ENCODE results near the gene CGA. TPM values are rescaled to one million over a fixed set of nuclear protein-coding genes. Genes with fewer than 3 reads are reported as not detected.

CGA gene
- total RNA-seq, 2 experiments from 2014 or later, result not detected

DNA sequence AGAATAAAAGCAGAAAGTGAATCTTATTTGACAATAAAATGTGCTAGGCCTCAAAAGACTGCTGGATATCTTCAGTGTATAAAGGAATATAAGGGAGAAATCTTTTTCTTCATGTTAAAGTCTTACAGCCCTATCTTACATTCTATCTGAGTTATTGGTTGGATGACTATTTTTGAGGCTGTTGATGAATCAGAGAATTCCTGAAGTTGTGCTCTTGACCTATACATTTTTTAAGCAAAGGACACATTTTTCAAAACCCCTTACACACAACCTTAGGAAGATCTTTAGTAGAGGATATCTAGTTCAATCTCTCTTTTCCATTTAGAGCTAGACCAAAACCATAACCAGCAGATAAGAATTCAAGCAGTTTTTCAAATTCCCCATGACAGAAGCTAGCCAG, 10.9 kb upstream of the CGA start:
- Mint-ChIP-seq H3K9me3 (ENCODE audit: low read depth) (no peaks in the 10 kb centered on the region), H3K4me1 (no peaks in the 10 kb centered on the region), H3K36me3 (ENCODE audit: low read depth) (no peaks in the 10 kb centered on the region), H3K4me3 (no peak overlapping the region), H3K27me3 (peaks cover 11% of the 10 kb centered on the region), H3K27ac (no peak overlapping the region)
- no peak for ATAC-seq
- no peak for DNase-seq
- ChIA-PET CTCF (interaction anchor here (0.9 to 1.5 kb wide), 4 partner anchors 8 to 38 kb away, joined by 3 to 4 read pairs (median 3); no protein-coding TSS in a partner anchor), POLR2A (no interaction called here)
- intact Hi-C loops (cut with DNase I, micrococcal nuclease), result no loop called here

DNA sequence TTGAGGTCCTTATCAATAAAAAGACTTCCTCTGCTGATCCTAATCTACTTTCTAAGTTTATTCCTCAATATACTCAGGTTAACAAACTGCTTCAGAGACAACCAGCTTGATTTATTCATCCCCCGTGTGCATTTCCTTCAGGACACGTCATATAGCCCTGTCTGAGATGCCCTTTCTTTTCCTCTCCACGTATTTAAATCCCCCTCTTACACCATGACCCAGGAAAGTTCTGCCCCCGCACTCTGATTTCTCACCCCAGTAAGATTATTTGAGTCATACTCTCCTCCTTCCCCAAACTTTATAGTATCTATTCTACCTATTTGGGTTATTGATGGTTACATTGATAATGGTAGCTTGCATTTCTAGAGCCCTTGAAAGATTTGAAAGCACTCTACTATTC, 9.8 kb upstream of the CGA start:
- Mint-ChIP-seq H3K9me3 (ENCODE audit: low read depth) (no peaks in the 10 kb centered on the region), H3K4me1 (no peaks in the 10 kb centered on the region), H3K27ac (no peak overlapping the region), H3K27me3 (peaks cover 11% of the 10 kb centered on the region), H3K36me3 (ENCODE audit: low read depth) (no peaks in the 10 kb centered on the region), H3K4me3 (no peak overlapping the region)
- intact Hi-C loops (cut with DNase I, micrococcal nuclease), result no loop called here
- peak; percentile 9 for DNase-seq
- CTCF ChIA-PET, result interaction anchor here (0.8 to 1.5 kb wide), 4 partner anchors 10 to 27 kb away, joined by 3 to 4 read pairs (median 3); no protein-coding TSS in a partner anchor
- ATAC-seq, result no peak
- POLR2A ChIA-PET, result interaction anchor here (0.6 to 0.9 kb wide), 2 partner anchors 87 to 634 kb away, joined by 3 to 8 read pairs; no protein-coding TSS in a partner anchor

DNA sequence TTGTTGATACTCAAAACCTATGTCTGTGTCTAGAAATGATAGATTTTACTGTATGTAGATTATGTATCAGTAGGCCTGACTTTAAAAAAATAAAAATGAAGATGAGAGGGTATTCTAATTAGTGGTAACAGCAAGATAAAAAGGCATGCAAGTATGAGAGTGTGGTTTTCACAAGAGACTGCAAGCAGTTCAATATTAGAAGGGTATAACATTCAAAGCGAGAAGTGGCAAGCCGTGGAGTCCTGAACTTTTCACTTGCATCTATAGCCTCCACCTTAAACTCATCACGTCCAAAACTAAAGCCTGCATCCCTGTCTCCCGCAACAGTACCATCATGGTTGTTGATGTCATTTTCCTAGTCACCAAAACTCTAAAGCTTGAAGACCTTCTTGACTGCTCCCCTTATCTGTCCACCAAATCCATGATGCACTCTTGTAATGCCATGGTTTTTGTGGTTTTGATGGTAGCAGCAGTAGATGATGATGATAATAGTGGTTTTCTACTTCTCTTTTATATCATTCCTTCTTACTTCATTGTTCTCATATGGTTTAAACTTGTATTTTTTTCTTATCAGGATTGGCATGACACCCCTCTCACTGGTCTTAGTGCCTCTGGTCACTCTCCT, 9.2 kb upstream of the CGA start:
- ChIA-PET CTCF (interaction anchor here (1.5 kb wide), 1 partner anchor 35 kb away, joined by 3 read pairs; no protein-coding TSS in a partner anchor), POLR2A (interaction anchor here (0.9 kb wide), 1 partner anchor 635 kb away, joined by 3 read pairs; no protein-coding TSS in a partner anchor)
- H3K27ac Mint-ChIP-seq, result no peak overlapping the region
- DNase-seq (no peak), ATAC-seq (peak; percentile 36)
- no peak overlapping the region for H3K4me3 Mint-ChIP-seq
- no peaks in the 10 kb centered on the region for H3K36me3 Mint-ChIP-seq (ENCODE audit: low read depth)
- no peaks in the 10 kb centered on the region for H3K4me1 Mint-ChIP-seq
- peaks cover 14% of the 10 kb centered on the region for H3K27me3 Mint-ChIP-seq
- intact Hi-C loops (cut with DNase I, micrococcal nuclease), result no loop called here
- no peaks in the 10 kb centered on the region for H3K9me3 Mint-ChIP-seq (ENCODE audit: low read depth)

GRCh38 chr6:87102151-87102621, 7.3 kb upstream of the CGA start:
- Mint-ChIP-seq H3K4me1 (no peaks in the 10 kb centered on the region), H3K27ac (no peak overlapping the region), H3K27me3 (peaks cover 11% of the 10 kb centered on the region), H3K4me3 (no peak overlapping the region), H3K36me3 (ENCODE audit: low read depth) (no peaks in the 10 kb centered on the region), H3K9me3 (ENCODE audit: low read depth) (no peaks in the 10 kb centered on the region)
- CTCF ChIA-PET, result interaction anchor here (0.6 to 3.8 kb wide), 2 partner anchors 23 to 681 kb away, joined by 3 to 12 read pairs; no protein-coding TSS in a partner anchor
- ATAC-seq, result no peak
- POLR2A ChIA-PET, result no interaction called here
- DNase-seq, result no peak
- intact Hi-C loops (cut with DNase I, micrococcal nuclease), result no loop called here

- POLR2A ChIA-PET, result no interaction called here
- Mint-ChIP-seq H3K4me1 (no peaks in the 10 kb centered on the region), H3K27ac (no peak overlapping the region), H3K27me3 (peaks cover 14% of the 10 kb centered on the region), H3K9me3 (ENCODE audit: low read depth) (no peaks in the 10 kb centered on the region), H3K36me3 (ENCODE audit: low read depth) (no peaks in the 10 kb centered on the region), H3K4me3 (no peak overlapping the region)
- intact Hi-C loops (cut with DNase I, micrococcal nuclease), result no loop called here
- DNase-seq, result no peak
- CTCF ChIA-PET, result interaction anchor here (2.6 to 3.8 kb wide), 2 partner anchors 19 to 22 kb away, joined by 6 to 12 read pairs; no protein-coding TSS in a partner anchor
- no peak for ATAC-seq
Observed at GRCh38 chr6:87101067-87101466, 6.2 kb upstream of the CGA start.

DNA sequence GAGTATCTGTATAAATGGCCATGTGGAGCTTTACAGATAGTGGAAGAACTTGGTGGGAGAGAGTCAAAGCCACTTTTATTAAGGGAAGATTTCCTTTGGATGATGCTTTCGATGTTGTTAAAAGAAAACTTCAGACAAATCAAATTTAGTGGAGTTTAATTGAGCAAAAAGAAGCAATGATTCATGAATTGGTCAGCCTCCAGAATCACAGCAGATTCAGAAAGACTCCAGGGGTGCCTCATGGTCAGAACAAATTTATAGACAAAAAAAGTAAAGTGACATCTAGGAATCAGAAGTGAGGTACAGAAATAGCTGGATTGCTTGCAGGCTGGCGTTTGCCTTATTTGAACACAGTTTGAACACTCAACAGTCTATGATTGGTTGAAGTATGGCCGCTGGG, 5.3 kb upstream of the CGA start:
- CTCF ChIA-PET, result interaction anchor here (0.6 to 3.8 kb wide), 4 partner anchors 18 to 912 kb away, joined by 3 to 12 read pairs (median 5); no protein-coding TSS in a partner anchor
- Mint-ChIP-seq H3K36me3 (ENCODE audit: low read depth) (no peaks in the 10 kb centered on the region), H3K4me1 (no peaks in the 10 kb centered on the region), H3K27me3 (peaks cover 19% of the 10 kb centered on the region), H3K27ac (no peak overlapping the region), H3K4me3 (no peak overlapping the region), H3K9me3 (ENCODE audit: low read depth) (no peaks in the 10 kb centered on the region)
- POLR2A ChIA-PET, result no interaction called here
- no peak for DNase-seq
- intact Hi-C loops (cut with DNase I, micrococcal nuclease), result no loop called here
- no peak for ATAC-seq

- no peaks in the 10 kb centered on the region for H3K36me3 Mint-ChIP-seq (ENCODE audit: low read depth)
- no peak overlapping the region for H3K4me3 Mint-ChIP-seq
- no peak for DNase-seq
- ATAC-seq, result no peak
- H3K9me3 Mint-ChIP-seq (ENCODE audit: low read depth), result no peaks in the 10 kb centered on the region
- H3K27ac Mint-ChIP-seq, result no peak overlapping the region
- ChIA-PET POLR2A (no interaction called here), CTCF (interaction anchor here (0.6 to 3.8 kb wide), 4 partner anchors 18 to 913 kb away, joined by 3 to 12 read pairs (median 5); no protein-coding TSS in a partner anchor)
- intact Hi-C loops (cut with DNase I, micrococcal nuclease), result no loop called here
- peaks cover 19% of the 10 kb centered on the region for H3K27me3 Mint-ChIP-seq
- no peaks in the 10 kb centered on the region for H3K4me1 Mint-ChIP-seq
Observed at GRCh38 chr6:87099472-87099871, 4.6 kb upstream of the CGA start.

DNA sequence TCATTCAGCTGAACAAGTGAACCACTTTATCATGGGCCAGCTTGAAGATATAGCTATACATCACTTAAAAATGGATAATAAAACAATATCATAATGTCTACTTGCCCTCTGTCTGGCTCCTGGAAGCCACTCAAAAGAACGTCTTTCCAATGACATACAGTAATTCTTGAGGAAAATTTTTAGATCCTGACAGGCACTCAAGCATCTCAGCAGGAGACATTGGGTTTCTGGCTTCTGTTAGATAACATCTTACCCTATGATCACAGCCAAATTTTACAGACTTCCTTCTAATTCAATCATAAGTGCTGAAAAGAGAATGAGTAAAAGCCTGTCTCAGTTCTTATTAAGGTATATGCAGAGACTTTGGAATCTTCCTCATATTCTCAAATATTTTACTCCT, 330 bp downstream of the CGA start:
- CTCF ChIA-PET, result interaction anchor here (1.0 to 1.9 kb wide), 2 partner anchors 16 to 28 kb away, joined by 4 to 9 read pairs; no protein-coding TSS in a partner anchor
- H3K27me3 Mint-ChIP-seq, result peaks cover 25% of the 10 kb centered on the region
- H3K4me3 Mint-ChIP-seq, result no peak overlapping the region
- no peak for DNase-seq
- POLR2A ChIA-PET, result interaction anchor here (0.6 kb wide), 1 partner anchor 479 kb away, joined by 10 read pairs; no protein-coding TSS in a partner anchor
- H3K36me3 Mint-ChIP-seq (ENCODE audit: low read depth), result no peaks in the 10 kb centered on the region
- no peak for ATAC-seq
- peaks cover 3% of the 10 kb centered on the region for H3K4me1 Mint-ChIP-seq
- intact Hi-C loops (cut with DNase I, micrococcal nuclease), result no loop called here
- no peak overlapping the region for H3K27ac Mint-ChIP-seq
- no peaks in the 10 kb centered on the region for H3K9me3 Mint-ChIP-seq (ENCODE audit: low read depth)

DNA sequence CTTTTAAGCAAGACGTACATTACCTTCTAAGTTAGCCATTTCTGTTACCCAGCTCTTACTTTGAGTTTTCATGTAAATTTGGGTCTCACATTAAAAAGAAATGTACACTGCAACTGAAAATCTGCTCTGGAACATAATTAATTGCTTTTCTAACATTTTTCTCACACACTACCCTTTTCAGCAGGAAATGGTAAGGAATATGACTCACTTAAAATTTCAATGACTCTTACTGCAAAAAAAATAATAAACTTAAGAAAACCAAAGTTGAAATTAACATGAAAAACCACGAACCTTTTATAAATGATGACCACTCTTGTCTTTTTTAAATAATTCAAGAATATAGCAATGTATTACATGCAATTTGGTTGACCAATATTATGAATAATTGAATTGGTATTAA, 1.3 kb downstream of the CGA start:
- Mint-ChIP-seq H3K27ac (no peak overlapping the region), H3K27me3 (peaks cover 19% of the 10 kb centered on the region), H3K36me3 (ENCODE audit: low read depth) (no peaks in the 10 kb centered on the region), H3K9me3 (ENCODE audit: low read depth) (no peaks in the 10 kb centered on the region), H3K4me3 (no peak overlapping the region), H3K4me1 (peaks cover 3% of the 10 kb centered on the region)
- POLR2A ChIA-PET, result no interaction called here
- ATAC-seq (no peak), DNase-seq (no peak)
- CTCF ChIA-PET, result interaction anchor here (1.0 to 1.9 kb wide), 2 partner anchors 15 to 27 kb away, joined by 4 to 9 read pairs; no protein-coding TSS in a partner anchor
- intact Hi-C loops (cut with DNase I, micrococcal nuclease), result no loop called here

DNA sequence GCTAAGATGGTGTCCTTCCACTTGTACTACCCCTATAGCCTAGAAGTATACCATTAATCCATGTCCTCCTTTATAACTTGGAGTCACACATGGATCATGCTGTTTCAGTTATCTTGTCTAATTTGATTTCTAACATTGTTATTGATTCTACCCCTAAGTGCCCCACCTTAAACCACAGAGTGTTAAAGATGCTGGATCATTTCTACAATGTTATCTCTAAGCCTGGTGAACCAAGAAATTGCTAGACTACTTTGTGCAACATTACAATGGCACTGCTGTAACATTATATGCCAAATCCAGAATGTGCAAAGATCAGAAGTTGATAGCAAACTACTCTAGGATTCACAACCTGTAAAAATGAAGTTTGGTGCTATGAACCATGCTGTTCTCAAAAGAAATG, 1.7 kb downstream of the CGA start:
- Mint-ChIP-seq H3K36me3 (ENCODE audit: low read depth) (no peaks in the 10 kb centered on the region), H3K9me3 (ENCODE audit: low read depth) (no peaks in the 10 kb centered on the region), H3K27ac (no peak overlapping the region), H3K4me1 (peaks cover 3% of the 10 kb centered on the region), H3K4me3 (no peak overlapping the region), H3K27me3 (peaks cover 19% of the 10 kb centered on the region)
- CTCF ChIA-PET, result interaction anchor here (1.9 kb wide), 1 partner anchor 14 kb away, joined by 9 read pairs; no protein-coding TSS in a partner anchor
- DNase-seq, result no peak
- no peak for ATAC-seq
- intact Hi-C loops (cut with DNase I, micrococcal nuclease), result no loop called here
- POLR2A ChIA-PET, result no interaction called here

- POLR2A ChIA-PET, result interaction anchor here (0.6 kb wide), 1 partner anchor 25 kb away, joined by 3 read pairs; no protein-coding TSS in a partner anchor
- Mint-ChIP-seq H3K4me1 (peaks cover 3% of the 10 kb centered on the region), H3K4me3 (no peak overlapping the region), H3K27me3 (peaks cover 19% of the 10 kb centered on the region), H3K27ac (no peak overlapping the region), H3K36me3 (ENCODE audit: low read depth) (no peaks in the 10 kb centered on the region), H3K9me3 (ENCODE audit: low read depth) (no peaks in the 10 kb centered on the region)
- no peak for DNase-seq
- CTCF ChIA-PET, result interaction anchor here (0.6 to 0.7 kb wide), 2 partner anchors 274 to 729 kb away, joined by 3 read pairs; no protein-coding TSS in a partner anchor
- ATAC-seq, result no peak
- intact Hi-C loops (cut with DNase I, micrococcal nuclease), result no loop called here
Observed at GRCh38 chr6:87092435-87092834, 2.5 kb downstream of the CGA start.

GRCh38 chr6:87089135-87089534, 5.8 kb downstream of the CGA start:
- CTCF ChIA-PET, result interaction anchor here (1.1 kb wide), 1 partner anchor 10 kb away, joined by 6 read pairs; no protein-coding TSS in a partner anchor
- H3K27ac Mint-ChIP-seq, result no peak overlapping the region
- ATAC-seq, result no peak
- H3K4me3 Mint-ChIP-seq, result no peak overlapping the region
- H3K27me3 Mint-ChIP-seq, result peaks cover 9% of the 10 kb centered on the region
- DNase-seq, result no peak
- H3K4me1 Mint-ChIP-seq, result peaks cover 3% of the 10 kb centered on the region
- H3K9me3 Mint-ChIP-seq (ENCODE audit: low read depth), result no peaks in the 10 kb centered on the region
- POLR2A ChIA-PET, result no interaction called here
- H3K36me3 Mint-ChIP-seq (ENCODE audit: low read depth), result no peaks in the 10 kb centered on the region
- intact Hi-C loops (cut with DNase I, micrococcal nuclease), result no loop called here

Data from activated CD4-positive, alpha-beta T cell treated with anti-CD3 and anti-CD28 coated beads for 36 hours (primary cell).